H1 (cell line): Measurements from ENCODE around the gene CACNA1A. TPM values are rescaled to one million over a fixed set of nuclear protein-coding genes. Genes with fewer than 3 reads are reported as not detected.

Experiments
- BACH1 ChIP-seq: IDR thresholded peaks from 2 replicates; pipeline ENCODE4 v1.6.1; 2012; ENCODE audit warnings: low read length, improper control_type of control experiment
- CHD7 ChIP-seq: fragments of 300-600 bp; sonication (generic); IDR thresholded peaks from 2 replicates; pipeline ENCODE4 v1.7.1; 2012; ENCODE audit warnings: low read length, moderate library complexity, mild to moderate bottlenecking, inconsistent platforms; ENCODE audit not compliant: insufficient replicate concordance
- CREB1 ChIP-seq: IDR thresholded peaks from 2 replicates; pipeline ENCODE4 v1.6.1; 2012; ENCODE audit warnings: inconsistent platforms
- EZH2 ChIP-seq: fragments of 200-600 bp; sonication (generic); IDR thresholded peaks from 2 replicates; pipeline ENCODE4 v1.7.1; 2012; ENCODE audit warnings: low read depth, mild to moderate bottlenecking, moderate library complexity, low read length, inconsistent platforms; ENCODE audit not compliant: severe bottlenecking
- GABPA ChIP-seq: IDR thresholded peaks from 2 replicates; pipeline ENCODE4 v1.6.1; 2011; ENCODE audit warnings: mild to moderate bottlenecking, low read length, moderate library complexity, borderline replicate concordance; ENCODE audit not compliant: insufficient read depth
- HDAC2 ChIP-seq, 2 experiments: fragments of 300-600 bp in 1 of 2; sonication (generic) in 1 of 2; IDR thresholded peaks; 2 replicates each; pipeline ENCODE4 v1.6.1; 2011 to 2012; ENCODE audit warnings: low read depth in 2 of 2, low read length in 2 of 2, mild to moderate bottlenecking in 2 of 2, moderate library complexity in 2 of 2, borderline replicate concordance in 1 of 2, inconsistent platforms in 1 of 2
- HDAC6 ChIP-seq: IDR thresholded peaks from one replicate; pipeline ENCODE4 v1.7.1; 2012; ENCODE audit warnings: low read depth, mild to moderate bottlenecking, inconsistent platforms, low read length, moderate library complexity
- KDM1A ChIP-seq: fragments of 200-600, 300-600 bp; sonication (generic); IDR thresholded peaks from 2 replicates; pipeline ENCODE4 v1.7.1; 2016; ENCODE audit warnings: mild to moderate bottlenecking, low read length, borderline replicate concordance
- MAFK ChIP-seq: IDR thresholded peaks from 2 replicates; pipeline ENCODE4 v1.6.1; 2012; ENCODE audit warnings: low read depth, mild to moderate bottlenecking, improper control_type of control experiment, low read length
- POU5F1 ChIP-seq: IDR thresholded peaks from 2 replicates; pipeline ENCODE4 v1.6.1; 2011; ENCODE audit warnings: low read depth, mild to moderate bottlenecking, low read length, moderate library complexity
- RXRA ChIP-seq: IDR thresholded peaks from 2 replicates; pipeline ENCODE4 v1.6.1; 2011; ENCODE audit warnings: low read depth, mild to moderate bottlenecking, low read length, moderate library complexity; ENCODE audit not compliant: insufficient read depth
- YY1 ChIP-seq: IDR thresholded peaks from 2 replicates; pipeline ENCODE4 v1.6.1; 2011; ENCODE audit warnings: low read depth, mild to moderate bottlenecking, low read length
- polyA plus RNA-seq, 7 experiments: library from polyadenylated mRNA; depleted of rRNA in 3 of 7; stranded (reverse) in 5 of 7; unstranded in 2 of 7; fragments of >200 nt in 5 of 7; fragments of 200-250 nt in 2 of 7; gene quantifications; 1 replicate in 5 of 7; 2 replicates in 1 of 7; 4 replicates in 1 of 7; pipeline versions ENCODE4 v1.2.1 to v1.2.3, GENCODE V29; 2011 to 2013; ENCODE audit warnings: missing spikeins in 2 of 7, mixed read lengths in 2 of 7
- total RNA-seq: library from RNA; stranded (reverse); fragmentation: NEBNext Ultra II Directional; extraction: Animal tissue kit (Norgen Biotek cat#: 25700); gene quantifications from 2 replicates; pipeline ENCODE4 v1.2.1, GENCODE V29; 2021

The CACNA1A gene
- total and polyA plus RNA-seq, 2 of the 8 experiments (the other 6 are each of a cell fraction or from before 2014, with no cell fraction given): 10.7 to 25.3 TPM

GRCh38 chr19:13460045-13460444 is 46.2 kb downstream of the CACNA1A start (continued):
- TF ChIP-seq CHD7 (no peak), HDAC2 (IDR thresholded peaks at IDR 0.05; ENCODE audit: borderline replicate concordance in 1 of 2, low read depth in 2 of 2, low read length in 2 of 2) (0 out of 4 replicates have a peak, but pooled peaks of 1 of the 2 experiments have one; percentile 21), CREB1 (no peak), GABPA (no peak), KDM1A (no peak), POU5F1 (no peak), BACH1 (peak; percentile 22; the same call in 1 of the 2 replicates), YY1 (0 out of 2 replicates have a peak, but pooled peaks have one; percentile 10), HDAC6 (no peak), MAFK (peak; percentile 22; the same call in 1 of the 2 replicates), EZH2 (no peak), RXRA (no peak)
